ENCODE measurements around the gene ENPP7. TPM values are rescaled to one million over a fixed set of nuclear protein-coding genes. Genes with fewer than 3 reads are reported as not detected.
A peak's percentile ranks its signal among the peaks of the same experiment; 100 is the strongest.
"Not testable (repeated sequence)": the region's sequence is repeated elsewhere in the genome, so short reads cannot be mapped to it uniquely, and the experiment has no call there.

ENPP7 gene
- total RNA-seq, 1 donor from 2014 or later, result 0.48 TPM

DNA sequence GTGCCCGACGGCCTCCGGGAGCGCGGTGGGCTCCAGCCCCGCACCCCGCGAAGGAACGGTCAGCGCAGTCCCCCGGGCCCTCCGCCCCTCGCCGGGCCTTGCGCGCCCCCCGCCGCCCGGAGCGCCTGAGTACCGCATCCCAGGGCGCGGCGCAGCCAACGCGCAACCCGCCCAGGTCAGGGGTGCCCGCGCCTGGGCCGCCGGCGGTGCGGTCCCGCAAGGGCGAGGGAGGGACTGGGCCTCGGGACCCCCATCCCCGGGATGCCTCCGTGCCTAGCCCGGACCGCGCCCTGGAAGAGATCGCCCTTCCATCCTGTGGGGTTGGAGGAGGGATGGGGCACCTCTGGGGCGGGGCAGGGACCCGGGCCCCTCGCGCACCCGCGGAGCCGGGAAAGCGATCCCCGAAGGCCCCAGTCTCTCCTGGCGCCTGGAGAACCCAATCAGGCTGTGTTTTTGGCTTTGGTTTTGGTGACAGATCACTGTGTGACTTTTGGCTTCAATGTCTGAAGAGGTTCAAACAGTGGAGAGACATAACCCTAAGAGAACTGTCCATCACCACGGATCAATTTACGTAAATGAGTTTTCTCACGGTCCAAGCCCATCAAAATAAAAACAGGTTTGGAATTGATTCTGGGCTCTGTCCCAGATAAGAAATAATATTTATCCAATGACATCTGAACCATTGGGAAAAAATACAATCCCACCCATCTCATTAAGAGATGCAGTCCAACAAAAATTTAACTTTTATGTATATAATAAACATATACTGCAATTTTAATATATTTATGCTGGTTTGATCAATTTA, 17.8 kb downstream of the ENPP7 start:
- DNase-seq (ENCODE audit: low spot score), result no peak

- DNase-seq (ENCODE audit: low spot score), result peak; percentile 77
Observed at GRCh38 chr17:79749156-79749815, 18.5 kb downstream of the ENPP7 start.

- no peak for DNase-seq (ENCODE audit: low spot score)
Observed at GRCh38 chr17:79749958-79750357, 19.2 kb downstream of the ENPP7 start.

DNA sequence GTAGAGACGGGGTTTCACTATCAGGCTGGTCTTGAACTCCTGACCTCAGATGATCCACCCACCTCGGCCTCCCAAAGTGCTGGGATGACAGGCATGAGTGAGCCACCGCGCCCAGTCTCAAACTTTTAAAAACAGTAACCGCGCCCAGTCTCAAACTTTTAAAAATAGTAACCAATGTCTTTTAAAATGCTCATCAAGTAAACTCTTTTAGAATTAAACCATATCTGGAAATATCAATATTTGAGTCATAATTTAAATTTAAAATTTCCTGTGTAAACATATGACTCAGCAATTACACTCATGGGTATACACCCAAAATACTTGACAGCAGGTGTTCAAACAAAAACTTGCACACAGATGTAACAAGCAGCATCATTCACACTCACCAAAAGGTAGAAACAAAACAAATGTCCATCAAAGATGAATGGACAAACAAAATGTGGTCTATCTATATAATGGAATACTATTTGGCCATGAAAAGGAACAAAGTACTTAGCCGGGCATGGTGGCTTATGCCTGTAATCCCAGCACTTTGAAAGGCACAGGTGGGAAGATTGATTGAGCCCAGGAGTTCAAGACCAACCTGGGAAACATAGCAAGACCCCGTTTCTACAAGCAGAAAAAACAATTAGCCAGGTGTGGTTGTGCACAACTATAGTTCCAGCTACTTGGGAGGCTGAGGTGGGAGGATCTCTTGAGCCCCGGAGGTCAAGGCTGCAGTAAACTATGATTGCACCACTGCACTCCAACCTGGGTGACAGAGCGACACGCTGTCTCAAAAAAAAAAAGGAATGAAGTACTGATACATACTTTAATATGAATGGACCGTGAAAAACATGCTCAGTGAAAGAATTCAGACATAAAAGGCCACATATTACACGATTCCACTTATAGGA, 20.2 kb downstream of the ENPP7 start:
- DNase-seq (ENCODE audit: low spot score), result no peak

DNA sequence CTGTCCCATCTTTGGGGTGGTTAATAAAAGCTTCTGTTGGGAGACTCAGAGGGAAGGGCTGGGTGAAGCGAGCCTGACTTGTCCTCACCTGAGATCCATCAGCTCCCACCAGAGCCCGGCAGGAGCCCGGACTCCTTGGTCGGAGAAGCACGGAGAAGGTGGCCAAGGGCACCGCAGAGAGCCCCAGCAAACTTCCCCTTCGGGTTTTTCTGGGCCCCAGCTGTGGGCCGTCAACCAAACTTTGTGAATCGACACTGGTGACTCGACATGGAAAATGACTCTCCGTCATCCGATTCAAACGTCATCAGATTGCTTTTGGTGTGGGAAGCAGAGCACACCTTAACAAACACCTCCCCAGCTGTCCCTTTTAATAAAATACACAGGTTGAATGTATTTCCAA, 21.4 kb downstream of the ENPP7 start:
- DNase-seq (ENCODE audit: low spot score), result no peak

- no peak for DNase-seq (ENCODE audit: low spot score)
Observed at GRCh38 chr17:79754370-79754769, 23.6 kb downstream of the ENPP7 start.

DNA sequence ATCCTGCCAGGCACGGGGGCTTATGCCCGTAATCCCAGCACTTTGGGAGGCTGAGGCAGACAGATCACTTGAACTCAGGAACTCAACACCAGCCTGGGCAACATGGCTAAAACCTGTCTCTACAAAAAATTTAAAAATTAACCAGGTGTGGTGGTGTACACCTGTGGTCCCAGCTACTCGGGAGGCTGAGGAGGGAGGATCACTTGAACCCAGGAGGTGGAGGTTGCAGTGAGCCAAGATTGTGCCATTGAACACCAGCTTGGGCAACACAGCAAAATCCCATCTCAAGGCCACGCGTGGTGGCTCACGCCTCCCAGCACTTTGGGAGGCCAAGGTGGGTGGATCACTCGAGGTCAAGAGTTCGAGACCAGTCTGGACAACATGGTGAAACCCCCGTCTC, 24.2 kb downstream of the ENPP7 start:
- not testable (repeated sequence) for DNase-seq (ENCODE audit: low spot score)

GRCh38 chr17:79755591-79755990, 24.8 kb downstream of the ENPP7 start:
- DNase-seq (ENCODE audit: low spot score), result no peak

DNA sequence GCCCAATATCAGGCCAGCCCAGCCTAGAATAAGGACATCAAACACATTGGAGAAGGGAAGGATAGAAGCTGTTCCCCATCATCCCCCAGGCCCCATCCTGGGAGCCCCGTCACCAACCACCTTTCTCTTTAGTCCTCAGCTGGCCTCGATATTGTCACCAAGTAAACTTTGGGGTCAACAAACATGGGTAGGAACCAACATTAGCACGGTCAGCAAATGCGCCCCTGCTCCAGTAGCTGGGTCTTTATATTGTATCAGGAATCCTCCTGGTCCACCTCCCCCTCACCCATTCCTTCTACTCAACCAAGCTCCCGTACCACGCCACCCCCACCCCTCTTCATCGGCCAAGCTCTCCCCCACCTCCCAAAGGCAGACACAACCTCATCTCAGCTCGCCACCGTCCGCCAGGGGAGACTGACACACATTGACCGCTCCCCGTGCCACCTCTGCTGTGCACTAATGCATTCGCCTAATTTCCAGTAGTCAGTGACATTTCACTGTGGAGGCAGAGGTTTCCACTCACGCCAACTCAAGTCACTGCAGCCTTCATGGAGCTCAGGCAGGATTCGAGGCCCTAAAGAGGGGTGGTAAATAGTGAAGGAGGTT, 26.5 kb downstream of the ENPP7 start:
- no peak for DNase-seq (ENCODE audit: low spot score)

GRCh38 chr17:79758271-79758670, 27.5 kb downstream of the ENPP7 start:
- no peak for DNase-seq (ENCODE audit: low spot score)

GRCh38 chr17:79760197-79760906, 29.6 kb downstream of the ENPP7 start:
- no peak for DNase-seq (ENCODE audit: low spot score)

GRCh38 chr17:79761894-79762589, 31.3 kb downstream of the ENPP7 start:
- DNase-seq (ENCODE audit: low spot score), result no peak

DNA sequence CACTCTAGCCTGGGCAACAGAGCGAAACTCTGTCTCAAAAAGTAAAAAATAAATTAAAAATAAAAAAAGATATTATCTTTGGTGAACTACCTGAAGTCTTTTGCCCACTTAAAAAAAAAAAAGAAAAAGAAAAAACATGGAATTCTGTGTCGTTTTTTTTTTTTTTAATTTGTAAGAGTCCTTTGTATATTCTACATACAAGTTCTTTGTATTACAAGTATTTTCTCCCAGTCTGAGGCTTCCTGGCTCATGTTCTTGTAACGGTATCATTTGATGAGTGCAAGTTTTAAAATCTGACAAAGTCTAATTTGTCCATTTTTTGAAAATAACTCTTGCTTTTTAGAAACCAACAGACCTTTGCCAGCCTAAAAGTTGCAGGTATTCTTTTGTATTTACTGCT, 35.0 kb downstream of the ENPP7 start:
- DNase-seq (ENCODE audit: low spot score), result no peak

DNA sequence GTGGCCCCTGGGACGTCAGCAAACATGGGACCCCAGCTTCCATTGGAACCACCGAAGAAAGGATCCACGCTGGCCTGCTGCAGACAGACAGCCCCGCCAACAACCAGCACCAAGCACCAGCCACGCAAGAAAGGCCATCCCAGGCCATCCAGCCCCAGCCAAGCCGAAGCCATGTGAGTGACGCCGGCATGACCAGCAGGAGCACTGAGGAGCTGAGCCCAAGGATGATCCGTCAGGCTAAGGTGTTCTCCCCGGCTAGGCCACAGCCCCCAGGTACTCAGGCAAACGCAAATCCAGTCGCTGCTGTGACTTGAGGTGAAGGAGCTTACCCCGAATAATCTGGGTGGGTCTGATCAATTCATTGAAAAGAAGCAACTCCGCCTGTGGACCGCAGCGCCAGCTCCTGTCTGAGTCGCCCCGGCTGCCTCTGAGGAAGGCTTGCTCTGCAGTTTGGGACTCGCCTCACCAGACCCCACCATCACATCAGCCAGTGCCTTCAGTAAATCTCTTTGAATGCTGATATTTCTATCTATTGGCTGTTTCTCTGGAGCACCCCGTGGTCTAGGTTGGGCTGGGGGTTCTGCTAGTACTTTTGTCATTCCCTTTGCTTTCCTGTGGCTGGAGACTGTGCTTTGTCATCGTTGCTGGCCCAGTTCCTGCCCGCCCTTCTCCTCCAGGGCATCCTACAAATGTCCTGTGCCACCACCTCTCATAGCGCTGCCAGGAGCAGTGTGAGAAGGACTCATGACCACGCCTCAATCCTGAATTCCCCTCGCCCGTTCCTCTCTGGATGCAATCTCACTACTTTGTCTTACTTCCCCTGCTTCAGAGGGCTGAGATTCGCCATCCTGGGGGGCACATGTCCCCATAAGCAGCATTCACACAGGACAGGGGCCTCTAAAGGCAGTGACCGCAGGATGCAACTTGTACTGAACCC, 39.1 kb downstream of the ENPP7 start:
- DNase-seq (ENCODE audit: low spot score), result no peak

DNA sequence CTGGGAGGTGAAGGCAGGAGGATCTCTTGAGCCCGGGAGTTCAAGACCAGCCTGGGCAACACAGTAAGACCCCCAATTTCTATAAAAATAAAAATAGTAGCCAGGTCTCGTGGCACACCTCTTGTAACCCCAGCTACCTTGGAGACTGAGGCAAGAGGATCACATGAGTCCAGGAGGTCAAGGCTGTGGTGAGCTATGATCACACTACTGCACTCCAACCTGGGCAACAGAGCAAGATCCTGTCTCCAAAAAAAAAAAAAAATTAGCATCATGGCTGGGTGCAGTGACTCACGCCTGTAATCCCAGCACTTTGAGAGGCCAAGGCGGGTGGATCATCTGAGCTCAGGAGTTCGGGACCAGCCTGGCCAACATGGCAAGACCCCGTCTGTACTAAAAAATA, 40.5 kb downstream of the ENPP7 start:
- no peak for DNase-seq (ENCODE audit: low spot score)

GRCh38 chr17:79772726-79773125, 42.0 kb downstream of the ENPP7 start:
- DNase-seq (ENCODE audit: low spot score), result not testable (repeated sequence)

DNA sequence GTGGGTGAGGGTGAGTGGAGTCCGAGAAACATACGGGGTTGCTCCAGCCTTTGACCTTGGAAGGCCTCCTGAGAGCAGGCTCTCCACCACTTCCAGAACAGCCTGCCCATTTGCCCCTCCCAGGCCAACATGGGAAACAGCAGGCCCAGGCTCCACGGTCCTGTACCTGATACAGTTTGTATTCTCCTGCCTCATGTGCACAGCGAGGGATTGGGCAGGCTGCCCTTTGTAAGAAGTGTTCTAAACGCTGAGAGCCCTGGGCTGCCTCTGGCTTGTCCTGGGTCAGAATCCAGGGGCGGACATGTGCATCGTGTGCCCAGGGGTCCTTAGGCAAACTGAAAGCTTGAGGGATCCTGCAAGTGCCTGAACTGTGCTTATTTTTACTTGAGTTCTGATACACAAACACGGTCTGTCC, 43.8 kb downstream of the ENPP7 start:
- no peak for DNase-seq (ENCODE audit: low spot score)

- no peak for DNase-seq (ENCODE audit: low spot score)
Observed at GRCh38 chr17:79775632-79776031, 44.9 kb downstream of the ENPP7 start.

- peak; percentile 34 for DNase-seq (ENCODE audit: low spot score)
Observed at GRCh38 chr17:79776376-79777119, 45.8 kb downstream of the ENPP7 start.
